GM12878 (cell line): ENCODE results near the gene UVSSA. TPM values are rescaled to one million over a fixed set of nuclear protein-coding genes. Genes with fewer than 3 reads are reported as not detected.
"Not testable (repeated sequence)": the region's sequence is repeated elsewhere in the genome, so short reads cannot be mapped to it uniquely, and the experiment has no call there.

ENCODE experiments used
- ATAC-seq: fragments of 200-7000 bp; cut with Tn5 transposase; 3 replicates; pipeline ENCODE4 v1.9.1; 2020; ENCODE audit warnings: mild to moderate bottlenecking, moderate library complexity
- BruUV-seq: library from RNA; stranded (reverse); fragments of 400-500 nt; replicated peaks from 2 replicates; lab custom pipeline; 2021; lab: Mats Ljungman, UMichigan
- CTCF ChIA-PET: fragments of 300-600 bp; sonication (Branson Sonifier 250); formaldehyde crosslinking; extraction: SDS; loops from one replicate; lab custom pipeline; 2021; ENCODE audit warnings: inconsistent platforms; lab: Yijun Ruan, JAX
- POLR2A ChIA-PET: fragments of 350-600 bp; formaldehyde crosslinking; extraction: SDS; loops from one replicate; lab custom pipeline; 2021; ENCODE audit warnings: inconsistent platforms; lab: Charles Lee
- RAD21 ChIA-PET: fragments of 300-600 bp; sonication (Branson Sonifier 250); formaldehyde crosslinking; loops from one replicate; lab custom pipeline; 2023; ENCODE audit warnings: antibody characterized with exemption; ENCODE audit not compliant: unreplicated experiment; lab: Charles Lee
- SMC1A ChIA-PET: fragments of 300-600 bp; sonication (Branson Sonifier 250); formaldehyde crosslinking; loops from one replicate; lab custom pipeline; 2023; ENCODE audit not compliant: unreplicated experiment, uncharacterized antibody; lab: Charles Lee
- DNase-seq: peaks from one replicate; pipeline ENCODE4 v3.0.0-alpha.2; 2011; ENCODE audit warnings: low read depth, low spot score
- FAIRE-seq: peaks from 3 replicates; lab custom pipeline; 2011; peaks lifted over from hg19 to GRCh38; lab: Jason Lieb, UNC
- H2AFZ ChIP-seq: 2 replicates; pipeline ENCODE4 v1.6.0; 2011; ENCODE audit warnings: low read depth, low read length, control low read depth; ENCODE audit not compliant: control insufficient read depth
- H3K27ac ChIP-seq: 2 replicates; pipeline ENCODE4 v1.5.1; 2011; ENCODE audit warnings: control low read depth; ENCODE audit not compliant: control insufficient read depth, insufficient read depth
- H3K27me3 ChIP-seq, 2 experiments: replicated peaks in 1 of 2; 2 replicates each; pipeline versions ENCODE4 v1.6.0 to v1.6.1; 2011; ENCODE audit warnings: low read length in 1 of 2; ENCODE audit not compliant: control insufficient read depth in 2 of 2, insufficient read depth in 2 of 2
- H3K36me3 ChIP-seq, 2 experiments: 2 replicates each; pipeline ENCODE4 v1.5.1; 2011; ENCODE audit warnings: low read length in 1 of 2; ENCODE audit not compliant: control insufficient read depth in 2 of 2, insufficient read depth in 2 of 2
- H3K4me1 ChIP-seq: 2 replicates; pipeline ENCODE4 v1.6.1; 2011; ENCODE audit warnings: mild to moderate bottlenecking, low read length, moderate library complexity, mixed read lengths; ENCODE audit not compliant: control insufficient read depth, insufficient read depth
- H3K4me2 ChIP-seq: 2 replicates; pipeline ENCODE4 v1.6.0; 2011; ENCODE audit warnings: control low read depth; ENCODE audit not compliant: control insufficient read depth, insufficient read depth
- H3K4me3 ChIP-seq: fragments of 200-600 bp; sonication (generic); 2 replicates; pipeline ENCODE4 v1.5.1; 2016
- H3K79me2 ChIP-seq: 2 replicates; pipeline ENCODE4 v1.6.0; 2011; ENCODE audit warnings: low read length; ENCODE audit not compliant: control insufficient read depth, insufficient read depth
- H3K9ac ChIP-seq: 2 replicates; pipeline ENCODE4 v1.8.0; 2011; ENCODE audit warnings: low read length, control low read depth, mixed read lengths; ENCODE audit not compliant: control insufficient read depth, insufficient read depth
- H3K9me3 ChIP-seq: replicated peaks from 3 replicates; pipeline ENCODE4 v1.5.1; 2011; ENCODE audit warnings: mild to moderate bottlenecking, low read length; ENCODE audit not compliant: control insufficient read depth, insufficient read depth
- H4K20me1 ChIP-seq: 2 replicates; pipeline ENCODE4 v1.6.0; 2011; ENCODE audit not compliant: control insufficient read depth, insufficient read depth
- EGR1 ChIP-seq, 2 experiments: IDR thresholded peaks; 1 replicate in 1 of 2; 2 replicates in 1 of 2; pipeline ENCODE4 v1.6.1; 2011 to 2012; ENCODE audit warnings: low read depth in 2 of 2, low read length in 2 of 2, borderline replicate concordance in 1 of 2, mild to moderate bottlenecking in 1 of 2, moderate library complexity in 1 of 2
- GABPA ChIP-seq: IDR thresholded peaks from 2 replicates; pipeline ENCODE4 v1.6.1; 2014; ENCODE audit warnings: antibody characterized with exemption, low read depth, mild to moderate bottlenecking, inconsistent platforms
- HDGF ChIP-seq: fragments of 450-650 bp; IDR thresholded peaks from 2 replicates; pipeline ENCODE4 v1.6.1; 2016; ENCODE audit warnings: antibody characterized with exemption
- KLF5 ChIP-seq: fragments of 450-650 bp; IDR thresholded peaks from 2 replicates; pipeline ENCODE4 v1.6.1; 2014; ENCODE audit warnings: mild to moderate bottlenecking; ENCODE audit not compliant: partially characterized antibody
- NFIC ChIP-seq: IDR thresholded peaks from 2 replicates; pipeline ENCODE4 v1.6.1; 2012; ENCODE audit warnings: low read depth, mild to moderate bottlenecking, inconsistent platforms, low read length, moderate library complexity
- NR2F1 ChIP-seq: fragments of 450-650 bp; conservative IDR thresholded peaks from 2 replicates; pipeline ENCODE4 v1.6.1; 2017; ENCODE audit warnings: mild to moderate bottlenecking
- PAX5 ChIP-seq: IDR thresholded peaks from 2 replicates; pipeline ENCODE4 v1.6.1; 2011; ENCODE audit warnings: low read depth, low read length, borderline replicate concordance
- RB1 ChIP-seq: fragments of 450-650 bp; formaldehyde crosslinking; IDR thresholded peaks from 2 replicates; pipeline ENCODE4 v1.6.1; 2017; ENCODE audit warnings: mild to moderate bottlenecking, borderline replicate concordance
- WRNIP1 ChIP-seq: IDR thresholded peaks from 2 replicates; pipeline ENCODE4 v1.6.1; 2011; ENCODE audit warnings: low read depth, low read length, improper control_type of control experiment, borderline replicate concordance
- ZNF274 ChIP-seq: IDR thresholded peaks from one replicate; pipeline ENCODE4 v1.8.0; 2011; ENCODE audit not compliant: insufficient read length, insufficient read depth
- ZSCAN29 ChIP-seq: fragments of 450-650 bp; IDR thresholded peaks from 2 replicates; pipeline ENCODE4 v1.6.1; 2017; ENCODE audit warnings: mild to moderate bottlenecking, moderate library complexity
- WGBS: methylation state at CpG from one replicate; pipeline ENCODE4 v1.1.6; 2016; ENCODE audit warnings: low lambda C conversion rate; ENCODE audit not compliant: insufficient replicate concordance, insufficient coverage; ENCODE audit errors: missing lambda C conversion rate; 5-methylcytosine and 5-hydroxymethylcytosine counted together
- in situ Hi-C: fragments of 300-500 bp; cut with MboI; formaldehyde crosslinking; loops from 9 replicates; pipeline ENCODE4 v1.14.3; 2018; ENCODE audit warnings: mixed read lengths
- intact Hi-C: fragments of 100-400 bp; cut with micrococcal nuclease; formaldehyde crosslinking; loops from one replicate; pipeline ENCODE4 v1.14.2; 2022; ENCODE audit not compliant: unreplicated experiment
- polyA plus RNA-seq, 11 experiments: library from polyadenylated mRNA; depleted of rRNA in 4 of 11; unstranded in 6 of 11; stranded (reverse) in 5 of 11; fragments of >200 nt; fragmentation: Nextera tagmentation in 4 of 11; fragmentation: Illumina TruSeq in 1 of 11; extraction: Ambion mirVana in 4 of 11; extraction: Trizol in 1 of 11; gene quantifications; 1 replicate in 1 of 11; 2 replicates in 10 of 11; pipeline versions ENCODE4 v1.2.1 to v1.2.3, GENCODE V29; 2011 to 2016; ENCODE audit warnings: inconsistent platforms in 2 of 11, missing spikeins in 2 of 11, low read depth in 1 of 11
- total RNA-seq, 4 experiments: library from RNA; depleted of rRNA in 3 of 4; stranded (reverse); fragments of >200 nt in 3 of 4; fragmentation: Illumina TruSeq in 1 of 4; extraction: Trizol in 1 of 4; gene quantifications; 2 replicates each; pipeline versions ENCODE4 v1.2.1 to v1.2.3, GENCODE V29; 2013 to 2021
- TF ChIP-seq, protein P1 (sequence below): IDR thresholded peaks from 2 replicates; pipeline ENCODE4 v1.6.1; 2012; ENCODE audit warnings: improper control_type of control experiment, low read depth, low read length; ENCODE audit not compliant: insufficient replicate concordance
- TF ChIP-seq, protein P2 (sequence below): fragments of 450-650 bp; IDR thresholded peaks from 2 replicates; pipeline ENCODE4 v1.6.1; 2017; ENCODE audit warnings: mild to moderate bottlenecking, low read depth, inconsistent platforms; ENCODE audit not compliant: poor library complexity, severe bottlenecking

The UVSSA gene
- total and polyA plus RNA-seq, 10 of the 15 experiments (the other 5 are each of a cell fraction or from before 2014, with no cell fraction given): 0.34 to 16.8 (median 3.6) TPM

DNA sequence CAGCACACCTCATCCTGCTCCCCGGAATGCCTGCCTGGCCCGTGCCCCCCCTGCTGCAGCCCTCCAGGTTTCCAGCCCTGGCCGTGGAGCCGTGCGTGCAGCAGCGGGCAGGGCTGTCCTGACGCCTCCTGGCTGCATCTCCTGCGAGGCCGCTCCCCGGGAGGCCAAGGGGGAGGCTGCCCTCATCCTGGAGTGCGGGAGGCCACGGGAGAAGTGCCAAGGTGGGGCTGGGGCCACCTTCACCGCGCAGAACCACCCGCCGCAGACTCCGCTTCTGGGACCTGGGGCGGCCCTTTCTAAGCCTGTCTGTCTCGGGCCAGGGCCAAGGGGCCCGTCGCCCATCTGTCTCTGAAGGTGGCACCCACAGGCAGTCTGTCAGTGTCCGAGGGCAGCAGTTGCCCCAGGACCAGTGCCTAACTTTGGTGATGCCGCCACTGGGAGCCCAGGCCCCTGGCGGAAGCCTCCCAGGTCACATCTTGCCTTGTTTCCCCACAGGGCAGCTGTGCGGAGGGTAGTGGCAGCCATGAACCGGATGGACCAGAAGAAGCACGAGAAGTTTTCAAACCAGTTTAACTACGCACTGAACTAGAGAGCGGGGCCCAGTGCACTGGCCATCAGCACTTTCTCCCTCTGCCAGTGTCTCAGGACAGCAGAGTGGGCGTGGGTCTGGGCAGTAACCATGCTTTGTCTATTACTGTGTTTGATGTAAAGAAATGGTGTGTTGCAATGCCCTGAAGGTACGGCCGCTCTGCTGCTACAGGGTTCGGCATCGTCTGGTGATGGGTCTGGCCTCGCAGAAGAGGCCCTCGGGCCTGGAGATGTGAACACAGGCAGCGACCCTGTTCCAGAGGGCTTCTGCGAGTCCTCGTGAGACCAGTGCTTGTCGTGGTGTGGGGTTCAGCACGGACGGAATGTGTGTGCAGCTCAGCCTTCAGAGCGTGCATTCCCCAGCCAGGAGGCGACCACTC, 38.6 kb downstream of the UVSSA start (continued):
- TF ChIP-seq, protein P1, sequence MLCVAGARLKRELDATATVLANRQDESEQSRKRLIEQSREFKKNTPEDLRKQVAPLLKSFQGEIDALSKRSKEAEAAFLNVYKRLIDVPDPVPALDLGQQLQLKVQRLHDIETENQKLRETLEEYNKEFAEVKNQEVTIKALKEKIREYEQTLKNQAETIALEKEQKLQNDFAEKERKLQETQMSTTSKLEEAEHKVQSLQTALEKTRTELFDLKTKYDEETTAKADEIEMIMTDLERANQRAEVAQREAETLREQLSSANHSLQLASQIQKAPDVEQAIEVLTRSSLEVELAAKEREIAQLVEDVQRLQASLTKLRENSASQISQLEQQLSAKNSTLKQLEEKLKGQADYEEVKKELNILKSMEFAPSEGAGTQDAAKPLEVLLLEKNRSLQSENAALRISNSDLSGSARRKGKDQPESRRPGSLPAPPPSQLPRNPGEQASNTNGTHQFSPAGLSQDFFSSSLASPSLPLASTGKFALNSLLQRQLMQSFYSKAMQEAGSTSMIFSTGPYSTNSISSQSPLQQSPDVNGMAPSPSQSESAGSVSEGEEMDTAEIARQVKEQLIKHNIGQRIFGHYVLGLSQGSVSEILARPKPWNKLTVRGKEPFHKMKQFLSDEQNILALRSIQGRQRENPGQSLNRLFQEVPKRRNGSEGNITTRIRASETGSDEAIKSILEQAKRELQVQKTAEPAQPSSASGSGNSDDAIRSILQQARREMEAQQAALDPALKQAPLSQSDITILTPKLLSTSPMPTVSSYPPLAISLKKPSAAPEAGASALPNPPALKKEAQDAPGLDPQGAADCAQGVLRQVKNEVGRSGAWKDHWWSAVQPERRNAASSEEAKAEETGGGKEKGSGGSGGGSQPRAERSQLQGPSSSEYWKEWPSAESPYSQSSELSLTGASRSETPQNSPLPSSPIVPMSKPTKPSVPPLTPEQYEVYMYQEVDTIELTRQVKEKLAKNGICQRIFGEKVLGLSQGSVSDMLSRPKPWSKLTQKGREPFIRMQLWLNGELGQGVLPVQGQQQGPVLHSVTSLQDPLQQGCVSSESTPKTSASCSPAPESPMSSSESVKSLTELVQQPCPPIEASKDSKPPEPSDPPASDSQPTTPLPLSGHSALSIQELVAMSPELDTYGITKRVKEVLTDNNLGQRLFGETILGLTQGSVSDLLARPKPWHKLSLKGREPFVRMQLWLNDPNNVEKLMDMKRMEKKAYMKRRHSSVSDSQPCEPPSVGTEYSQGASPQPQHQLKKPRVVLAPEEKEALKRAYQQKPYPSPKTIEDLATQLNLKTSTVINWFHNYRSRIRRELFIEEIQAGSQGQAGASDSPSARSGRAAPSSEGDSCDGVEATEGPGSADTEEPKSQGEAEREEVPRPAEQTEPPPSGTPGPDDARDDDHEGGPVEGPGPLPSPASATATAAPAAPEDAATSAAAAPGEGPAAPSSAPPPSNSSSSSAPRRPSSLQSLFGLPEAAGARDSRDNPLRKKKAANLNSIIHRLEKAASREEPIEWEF: no peak
- TF ChIP-seq ZNF274: no peak
- TF ChIP-seq, protein P2, sequence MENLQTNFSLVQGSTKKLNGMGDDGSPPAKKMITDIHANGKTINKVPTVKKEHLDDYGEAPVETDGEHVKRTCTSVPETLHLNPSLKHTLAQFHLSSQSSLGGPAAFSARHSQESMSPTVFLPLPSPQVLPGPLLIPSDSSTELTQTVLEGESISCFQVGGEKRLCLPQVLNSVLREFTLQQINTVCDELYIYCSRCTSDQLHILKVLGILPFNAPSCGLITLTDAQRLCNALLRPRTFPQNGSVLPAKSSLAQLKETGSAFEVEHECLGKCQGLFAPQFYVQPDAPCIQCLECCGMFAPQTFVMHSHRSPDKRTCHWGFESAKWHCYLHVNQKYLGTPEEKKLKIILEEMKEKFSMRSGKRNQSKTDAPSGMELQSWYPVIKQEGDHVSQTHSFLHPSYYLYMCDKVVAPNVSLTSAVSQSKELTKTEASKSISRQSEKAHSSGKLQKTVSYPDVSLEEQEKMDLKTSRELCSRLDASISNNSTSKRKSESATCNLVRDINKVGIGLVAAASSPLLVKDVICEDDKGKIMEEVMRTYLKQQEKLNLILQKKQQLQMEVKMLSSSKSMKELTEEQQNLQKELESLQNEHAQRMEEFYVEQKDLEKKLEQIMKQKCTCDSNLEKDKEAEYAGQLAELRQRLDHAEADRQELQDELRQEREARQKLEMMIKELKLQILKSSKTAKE: no peak
- no peak for TF ChIP-seq RB1
- TF ChIP-seq PAX5: no peak
- TF ChIP-seq HDGF: no peak
- TF ChIP-seq EGR1 (IDR thresholded peaks at IDR 0.05; ENCODE audit: borderline replicate concordance in 1 of 2, low read depth in 2 of 2, low read length in 2 of 2): no peak
- TF ChIP-seq KLF5: no peak
- no peak for TF ChIP-seq ZSCAN29
- TF ChIP-seq NR2F1: no peak
- TF ChIP-seq GABPA: no peak
- no peak for TF ChIP-seq NFIC
- TF ChIP-seq WRNIP1: no peak

DNA sequence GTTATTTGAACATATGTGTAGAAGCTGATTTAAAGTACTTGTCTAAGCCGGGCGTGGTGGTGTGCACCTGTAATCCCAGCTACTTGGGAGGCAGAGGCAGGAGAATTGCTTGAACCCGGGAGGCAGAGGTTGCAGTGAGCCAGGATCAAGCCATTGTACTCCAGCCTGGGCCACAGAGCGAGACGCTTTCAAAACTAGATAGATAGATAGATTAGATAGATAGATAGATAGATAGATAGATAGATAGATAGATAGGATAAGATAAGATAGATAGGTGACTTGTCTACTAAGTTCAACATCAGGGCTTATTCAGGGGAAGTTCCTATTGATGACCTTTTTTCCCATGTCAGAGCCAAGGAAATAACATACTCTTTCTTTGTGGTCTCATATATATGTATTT, 46.4 kb downstream of the UVSSA start:
- WGBS: 98% methylated on average over 5 of the region's 5 CpGs
- H3K4me2 ChIP-seq, RAD21 ChIA-PET, H3K79me2 ChIP-seq, in situ Hi-C loops, FAIRE-seq, CTCF ChIA-PET, H3K4me1 ChIP-seq, H4K20me1 ChIP-seq, H3K9ac ChIP-seq, H3K27me3 ChIP-seq, H2AFZ ChIP-seq, ATAC-seq, H3K4me3 ChIP-seq, DNase-seq, POLR2A ChIA-PET, SMC1A ChIA-PET, BruUV-seq, H3K27ac ChIP-seq, H3K36me3 ChIP-seq, intact Hi-C loops: not testable (repeated sequence)
- H3K9me3 ChIP-seq: peaks cover 11% of the 10 kb centered on the region
